PC-9 (cell line): ENCODE data around the gene ZFAND3. TPM values are rescaled to one million over a fixed set of nuclear protein-coding genes. Genes with fewer than 3 reads are reported as not detected.

Experiments used
- BruUV-seq: library from RNA; stranded (reverse); fragments of 400-500 nt; replicated peaks from 2 replicates; lab custom pipeline; 2021; lab: Mats Ljungman, UMichigan
- CTCF ChIA-PET: fragments of 300-600 bp; sonication (Branson Sonifier 250); formaldehyde crosslinking; loops from one replicate; lab custom pipeline; 2022; ENCODE audit warnings: antibody characterized with exemption; lab: Charles Lee
- POLR2A ChIA-PET: fragments of 300-600 bp; sonication (Branson Sonifier 250); formaldehyde crosslinking; loops from one replicate; lab custom pipeline; 2022; ENCODE audit warnings: antibody characterized with exemption; ENCODE audit not compliant: unreplicated experiment; lab: Charles Lee
- DNase-seq, 2 experiments: peaks; one replicate each; pipeline versions ENCODE4 v3.0.0 to v3.0.0-alpha.2; 2015 to 2022; ENCODE audit warnings: mixed read lengths in 1 of 2
- H2AFZ ChIP-seq: fragments of 200-600 bp; sonication (generic); 2 replicates; pipeline ENCODE4 v1.8.1; 2017; ENCODE audit warnings: antibody characterized with exemption
- H3F3A ChIP-seq: fragments of 200-600 bp; sonication (generic); 2 replicates; pipeline ENCODE4 v1.8.1; 2017; ENCODE audit warnings: antibody characterized with exemption, mild to moderate bottlenecking, low read depth; ENCODE audit not compliant: insufficient read depth
- H3K27ac ChIP-seq: fragments of 200-600 bp; sonication (generic); 2 replicates; pipeline ENCODE4 v1.6.1; 2016; ENCODE audit warnings: mixed run types
- H3K27me3 ChIP-seq: fragments of 200-600 bp; sonication (generic); 2 replicates; pipeline ENCODE4 v1.6.1; 2016; ENCODE audit warnings: low read depth, mixed run types; ENCODE audit not compliant: insufficient read depth
- H3K36me3 ChIP-seq: fragments of 200-600 bp; sonication (generic); 2 replicates; pipeline ENCODE4 v1.6.1; 2016; ENCODE audit warnings: low read depth, mixed run types
- H3K4me1 ChIP-seq: fragments of 200-600 bp; sonication (generic); replicated peaks from 2 replicates; pipeline ENCODE4 v1.6.1; 2016; ENCODE audit warnings: mixed run types; ENCODE audit not compliant: insufficient read depth
- H3K4me2 ChIP-seq: fragments of 200-600 bp; sonication (generic); 2 replicates; pipeline ENCODE4 v1.6.1; 2017; ENCODE audit warnings: mixed run types
- H3K4me3 ChIP-seq: fragments of 200-600 bp; sonication (generic); 2 replicates; pipeline ENCODE4 v1.6.1; 2016; ENCODE audit warnings: mixed run types
- H3K79me2 ChIP-seq: fragments of 200-600 bp; sonication (generic); 2 replicates; pipeline ENCODE4 v1.6.1; 2017; ENCODE audit warnings: low read depth, mixed run types
- H3K9me2 ChIP-seq: fragments of 200-600 bp; sonication (generic); 2 replicates; pipeline ENCODE4 v1.8.1; 2017; ENCODE audit warnings: mild to moderate bottlenecking; ENCODE audit not compliant: insufficient read depth
- H3K9me3 ChIP-seq: fragments of 200-600 bp; sonication (generic); 2 replicates; pipeline ENCODE4 v1.8.1; 2016; ENCODE audit warnings: low read depth; ENCODE audit not compliant: insufficient read depth
- H4K20me1 ChIP-seq: fragments of 200-600 bp; sonication (generic); 2 replicates; pipeline ENCODE4 v1.8.1; 2017; ENCODE audit not compliant: insufficient read depth
- EZH2 ChIP-seq: fragments of 200-600 bp; sonication (generic); IDR thresholded peaks from 2 replicates; pipeline ENCODE4 v1.8.0; 2017; ENCODE audit warnings: antibody characterized with exemption, low read depth
- intact Hi-C: fragments of 100-400 bp; cut with micrococcal nuclease; formaldehyde crosslinking; loops from one replicate; pipeline ENCODE4 v1.10.0; 2022; ENCODE audit not compliant: unreplicated experiment
- total RNA-seq: library from RNA; stranded (reverse); gene quantifications from 2 replicates; pipeline ENCODE4 v1.2.3, GENCODE V29; 2021
- TF ChIP-seq, protein P1 (sequence below): fragments of 200-600 bp; sonication (generic); conservative IDR thresholded peaks from 2 replicates; pipeline ENCODE4 v1.6.1; 2017; ENCODE audit warnings: mixed run types, antibody characterized with exemption, mild to moderate bottlenecking, moderate library complexity

Gene ZFAND3
- total RNA-seq, 1 experiment from 2014 or later: 46.8 TPM

DNA sequence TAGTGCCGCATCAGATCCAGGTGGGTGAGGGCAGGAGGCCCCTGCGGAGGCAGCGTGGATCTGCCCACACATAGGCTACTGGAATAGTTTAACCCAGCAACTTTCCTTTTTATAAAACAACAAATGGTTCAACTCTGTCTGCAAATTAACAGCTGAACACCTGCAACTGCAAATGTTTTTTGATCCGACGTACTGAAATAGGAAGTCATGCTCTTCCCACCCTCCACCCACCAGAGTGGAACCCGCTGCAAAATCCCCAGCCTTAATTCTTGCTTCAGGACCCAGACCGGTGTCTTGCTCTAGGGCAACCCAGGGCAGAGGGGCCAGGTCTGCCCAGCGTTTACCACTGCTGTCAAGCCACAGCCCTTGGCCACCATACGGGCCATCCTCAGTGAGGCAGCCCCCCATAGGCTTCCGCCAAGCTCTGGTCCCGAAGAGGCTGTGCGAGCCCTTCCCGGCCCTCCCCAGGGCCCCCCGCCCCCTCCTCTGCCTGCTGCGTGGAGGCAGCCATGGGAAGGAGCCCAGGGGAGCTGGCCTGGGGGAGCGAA lies 334.3 kb downstream of the ZFAND3 start:
- Histone ChIP-seq H3K4me1 (no peaks in the 10 kb centered on the region), H3K27ac (no peak overlapping the region), H3K4me3 (no peak overlapping the region), H3F3A (no peaks in the 10 kb centered on the region), H2AFZ (no peak overlapping the region), H3K27me3 (no peaks in the 10 kb centered on the region), H3K9me2 (no peaks in the 10 kb centered on the region), H3K9me3 (no peaks in the 10 kb centered on the region), H3K4me2 (no peak overlapping the region), H3K36me3 (no peaks in the 10 kb centered on the region), H3K79me2 (no peaks in the 10 kb centered on the region), H4K20me1 (peaks cover 7% of the 10 kb centered on the region)
- intact Hi-C loops: no loop called here
- CTCF ChIA-PET: no interaction called here
- POLR2A ChIA-PET: no interaction called here
- no TSS peak for BruUV-seq
- DNase-seq: no peak
- no peak for TF ChIP-seq EZH2
- TF ChIP-seq, protein P1, sequence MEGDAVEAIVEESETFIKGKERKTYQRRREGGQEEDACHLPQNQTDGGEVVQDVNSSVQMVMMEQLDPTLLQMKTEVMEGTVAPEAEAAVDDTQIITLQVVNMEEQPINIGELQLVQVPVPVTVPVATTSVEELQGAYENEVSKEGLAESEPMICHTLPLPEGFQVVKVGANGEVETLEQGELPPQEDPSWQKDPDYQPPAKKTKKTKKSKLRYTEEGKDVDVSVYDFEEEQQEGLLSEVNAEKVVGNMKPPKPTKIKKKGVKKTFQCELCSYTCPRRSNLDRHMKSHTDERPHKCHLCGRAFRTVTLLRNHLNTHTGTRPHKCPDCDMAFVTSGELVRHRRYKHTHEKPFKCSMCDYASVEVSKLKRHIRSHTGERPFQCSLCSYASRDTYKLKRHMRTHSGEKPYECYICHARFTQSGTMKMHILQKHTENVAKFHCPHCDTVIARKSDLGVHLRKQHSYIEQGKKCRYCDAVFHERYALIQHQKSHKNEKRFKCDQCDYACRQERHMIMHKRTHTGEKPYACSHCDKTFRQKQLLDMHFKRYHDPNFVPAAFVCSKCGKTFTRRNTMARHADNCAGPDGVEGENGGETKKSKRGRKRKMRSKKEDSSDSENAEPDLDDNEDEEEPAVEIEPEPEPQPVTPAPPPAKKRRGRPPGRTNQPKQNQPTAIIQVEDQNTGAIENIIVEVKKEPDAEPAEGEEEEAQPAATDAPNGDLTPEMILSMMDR: no peak

DNA sequence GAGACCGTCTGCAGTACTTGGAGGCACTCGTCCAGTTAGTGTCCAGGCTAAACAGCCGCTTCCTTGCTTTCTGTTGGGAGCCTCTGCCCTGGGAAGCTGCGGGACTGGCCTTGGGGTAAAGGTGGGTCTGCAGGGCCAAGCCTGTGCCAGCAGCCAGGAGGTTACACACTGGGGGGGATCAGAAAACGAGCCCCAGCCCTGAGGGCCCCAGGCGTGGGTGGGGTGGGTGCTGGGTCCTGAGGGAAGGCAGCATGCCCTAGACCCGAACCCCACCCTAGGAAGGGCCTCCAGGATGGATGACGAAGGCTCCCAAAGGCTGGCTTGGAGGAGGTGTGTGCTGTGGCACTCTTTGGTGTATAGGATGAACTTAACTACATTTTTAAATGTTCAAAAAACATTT lies 335.2 kb downstream of the ZFAND3 start:
- Histone ChIP-seq H3K9me3 (no peaks in the 10 kb centered on the region), H3K4me3 (no peak overlapping the region), H3K9me2 (no peaks in the 10 kb centered on the region), H3F3A (no peaks in the 10 kb centered on the region), H3K4me2 (no peak overlapping the region), H4K20me1 (peaks cover 7% of the 10 kb centered on the region), H3K4me1 (no peaks in the 10 kb centered on the region), H2AFZ (no peak overlapping the region), H3K36me3 (no peaks in the 10 kb centered on the region), H3K27ac (no peak overlapping the region), H3K27me3 (no peaks in the 10 kb centered on the region), H3K79me2 (no peaks in the 10 kb centered on the region)
- intact Hi-C loops: no loop called here
- no peak for TF ChIP-seq EZH2
- TF ChIP-seq, protein P1: no peak
- CTCF ChIA-PET: no interaction called here
- POLR2A ChIA-PET: no interaction called here
- no TSS peak for BruUV-seq
- no peak for DNase-seq

DNA sequence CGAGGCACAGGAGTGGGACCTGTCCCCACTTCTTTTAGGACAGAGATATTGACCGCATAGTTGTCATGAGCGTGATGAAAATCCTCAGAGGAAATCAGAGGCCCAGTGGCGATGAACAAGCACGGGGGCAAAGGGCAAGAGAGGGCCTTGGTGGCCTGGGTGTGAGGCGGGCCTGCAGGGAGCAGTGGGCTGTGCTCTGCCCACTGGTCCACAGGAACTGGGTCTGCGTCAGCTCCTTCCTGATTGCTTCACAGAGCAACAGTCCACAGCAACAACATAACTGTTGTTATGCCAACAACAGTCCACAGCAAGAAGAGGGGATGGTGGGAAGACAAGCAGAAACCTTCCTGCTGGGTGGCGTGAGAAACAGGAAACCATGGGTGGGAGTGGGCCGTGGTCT lies 335.6 kb downstream of the ZFAND3 start:
- H3K36me3 ChIP-seq: no peaks in the 10 kb centered on the region
- no peaks in the 10 kb centered on the region for H3K9me3 ChIP-seq
- ChIA-PET CTCF (no interaction called here), POLR2A (no interaction called here)
- H3K4me2 ChIP-seq: no peak overlapping the region
- H3K27ac ChIP-seq: peak overlapping the region; percentile 1; the same call in 1 of the 2 replicates
- H3F3A ChIP-seq: no peaks in the 10 kb centered on the region
- H3K9me2 ChIP-seq: no peaks in the 10 kb centered on the region
- TF ChIP-seq, protein P1: no peak
- TF ChIP-seq EZH2: no peak
- H2AFZ ChIP-seq: no peak overlapping the region
- H3K4me3 ChIP-seq: no peak overlapping the region
- H3K4me1 ChIP-seq: no peaks in the 10 kb centered on the region
- H4K20me1 ChIP-seq: peaks cover 7% of the 10 kb centered on the region
- BruUV-seq: no TSS peak
- no peaks in the 10 kb centered on the region for H3K79me2 ChIP-seq
- intact Hi-C loops: no loop called here
- no peaks in the 10 kb centered on the region for H3K27me3 ChIP-seq
- DNase-seq: no peak
